HL-60/S4 treated with phorbol 12-myristate 13-acetate at 8.2 ng/mL for 4 days and 3 days (cell line): ENCODE data around the gene CYP19A1.

Experiments
- in situ Hi-C: fragments of 300-500 bp; cut with MboI; formaldehyde crosslinking; loops from 2 replicates; pipeline ENCODE4 v1.15.0; 2022; ENCODE audit warnings: low sequenced_read_pairs

Gene CYP19A1

DNA sequence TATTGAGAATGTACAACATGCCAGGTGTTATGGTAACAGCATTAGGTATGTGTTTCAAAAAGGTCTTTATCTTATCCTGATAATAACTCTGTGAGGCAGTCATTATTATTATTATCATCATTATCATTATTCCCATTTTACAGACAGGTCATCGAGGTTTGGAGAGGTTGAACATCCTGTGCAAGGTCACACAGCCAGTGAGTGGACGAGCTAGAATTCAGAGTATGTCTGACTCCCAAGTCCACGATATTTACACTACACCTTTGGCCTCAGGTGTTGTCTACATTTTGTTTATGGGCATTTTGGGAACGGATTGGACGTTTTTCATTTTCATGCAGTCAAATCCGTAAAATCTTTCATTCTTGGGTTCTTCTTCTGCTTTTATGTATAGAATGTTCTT lies 27.0 kb upstream of the CYP19A1 start:
- in situ Hi-C loops, result no loop called here

DNA sequence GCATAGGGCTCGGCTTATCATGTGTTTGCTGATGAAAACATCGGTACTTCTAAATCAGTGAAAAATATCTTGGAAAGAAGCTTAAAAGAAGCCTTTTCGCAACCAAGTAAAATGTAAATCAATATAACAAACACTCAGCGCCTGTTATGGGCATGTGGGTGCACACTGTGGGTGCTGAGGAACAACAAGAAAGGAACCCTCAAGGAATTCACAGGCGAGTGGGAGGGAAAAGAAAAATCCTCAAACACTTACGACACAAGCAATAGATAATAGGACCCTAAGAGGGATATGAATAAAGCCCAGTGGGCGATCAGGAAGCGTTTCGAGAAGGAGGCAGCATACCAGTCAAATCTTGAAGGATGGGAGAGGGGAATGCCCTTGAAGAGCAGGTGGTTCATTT lies 25.0 kb upstream of the CYP19A1 start:
- in situ Hi-C loops, result no loop called here

DNA sequence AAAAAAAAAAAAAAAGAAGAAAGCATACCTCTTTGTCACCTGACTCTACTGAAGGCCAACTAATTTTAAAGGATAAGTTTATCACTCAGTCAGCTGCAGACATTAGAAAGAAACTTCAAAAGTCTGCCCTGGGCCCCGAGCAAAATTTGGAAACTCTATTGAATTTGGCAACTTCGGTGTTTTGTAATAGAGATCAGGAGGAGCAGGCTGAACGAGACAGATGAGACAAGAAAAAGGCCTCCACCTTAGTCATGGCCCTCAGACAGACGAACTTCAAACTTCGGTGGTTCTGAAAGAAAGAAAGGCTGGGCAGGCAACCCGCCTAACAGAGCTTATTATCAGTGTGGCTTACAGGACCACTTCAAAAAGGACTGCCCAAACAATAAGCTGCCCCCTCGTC lies 21.6 kb upstream of the CYP19A1 start:
- in situ Hi-C loops, result no loop called here

DNA sequence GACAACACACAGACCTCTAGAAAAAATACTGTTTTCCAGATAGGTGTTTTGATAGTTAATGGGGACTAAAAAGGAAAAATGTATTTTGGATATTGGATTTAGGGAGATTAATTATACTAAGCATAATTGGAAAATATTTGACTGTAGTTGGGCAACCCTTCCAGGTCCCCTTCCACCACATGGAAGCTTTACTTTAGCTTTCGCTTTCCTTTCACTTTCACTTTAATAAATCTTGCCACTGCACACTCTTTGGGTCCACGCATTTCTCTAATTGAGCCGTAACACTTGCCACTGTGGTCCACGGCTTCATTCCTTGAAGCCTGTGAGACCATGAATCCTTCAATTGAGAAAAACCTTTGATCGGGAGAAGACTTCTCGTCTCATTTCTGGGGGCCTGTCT lies 18.6 kb upstream of the CYP19A1 start:
- in situ Hi-C loops, result no loop called here

DNA sequence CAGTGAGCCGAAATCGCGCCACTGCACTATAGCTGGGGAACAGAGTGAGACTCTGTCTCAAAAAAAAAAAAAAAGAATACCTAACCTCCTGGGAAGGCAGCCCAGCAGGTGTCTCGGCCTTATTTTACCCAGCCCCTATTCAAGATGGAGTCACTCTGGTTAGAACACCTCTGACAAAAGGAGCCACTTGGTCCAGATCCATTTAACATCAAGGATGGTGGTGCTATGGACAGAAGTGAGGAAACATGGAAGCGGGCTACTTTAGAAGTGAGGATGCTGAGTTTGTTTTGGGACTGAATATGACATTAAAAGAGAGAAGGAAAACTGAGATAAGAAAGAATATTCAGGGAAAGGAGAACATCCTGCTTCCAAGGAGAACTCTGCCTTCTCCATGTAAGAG lies 17.8 kb upstream of the CYP19A1 start:
- in situ Hi-C loops, result no loop called here

DNA sequence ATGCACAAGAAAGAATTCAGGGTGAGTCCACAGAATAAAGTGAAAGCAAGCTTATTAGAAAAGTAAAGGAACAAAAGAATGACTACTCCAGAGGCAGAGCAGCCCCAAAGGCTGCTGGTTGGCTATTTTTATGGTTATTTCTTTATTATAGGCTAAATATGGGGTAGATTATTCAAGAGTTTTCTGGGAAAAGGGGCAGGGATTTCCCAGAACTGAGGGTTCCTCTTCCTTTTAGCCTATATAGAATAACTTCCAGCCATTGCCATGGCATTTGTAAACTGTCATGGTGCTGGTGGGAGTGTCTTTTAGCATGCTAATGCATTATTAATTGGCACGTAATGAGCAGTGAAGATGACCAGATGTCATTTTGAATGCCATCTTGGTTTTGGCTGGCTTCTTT lies 16.7 kb upstream of the CYP19A1 start:
- in situ Hi-C loops, result no loop called here

DNA sequence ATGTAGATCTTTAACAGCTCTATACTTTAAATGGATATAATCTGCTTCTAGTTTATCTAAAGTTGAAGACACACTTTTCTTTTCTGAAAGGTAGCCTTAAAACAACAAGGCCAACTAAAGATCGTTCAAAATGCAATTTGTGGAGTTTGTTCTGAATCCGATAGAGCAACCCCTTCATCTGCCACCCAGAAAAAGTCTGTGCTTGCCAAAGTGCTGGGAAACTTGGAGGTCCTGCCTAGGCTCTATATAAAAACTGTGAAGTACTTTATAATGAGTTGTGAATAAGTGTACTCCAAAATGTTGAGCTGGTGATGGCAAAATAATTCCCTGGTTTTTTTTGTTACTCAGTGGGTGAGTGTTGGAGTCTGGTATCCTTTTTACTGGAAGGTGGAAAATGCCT lies 15.6 kb upstream of the CYP19A1 start:
- in situ Hi-C loops, result no loop called here

DNA sequence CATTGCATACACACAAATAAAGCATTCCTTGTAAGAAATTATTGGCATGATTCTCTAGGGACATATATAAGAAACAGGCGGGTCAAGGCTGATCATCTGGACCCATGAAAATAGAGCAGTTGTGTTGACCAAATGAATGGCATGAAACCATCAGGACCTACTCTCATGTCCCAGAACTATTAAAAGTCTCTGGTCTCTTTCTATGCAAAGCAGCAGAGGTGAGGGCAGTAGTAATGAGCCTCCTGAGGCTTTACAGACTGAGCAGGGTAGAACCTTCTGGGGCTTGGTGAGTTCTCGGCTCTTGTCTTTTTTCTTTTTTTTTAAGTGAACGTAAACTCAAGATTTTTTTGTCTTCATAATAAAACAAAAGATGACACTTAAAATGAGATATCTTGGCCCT lies 12.3 kb upstream of the CYP19A1 start:
- in situ Hi-C loops, result no loop called here

DNA sequence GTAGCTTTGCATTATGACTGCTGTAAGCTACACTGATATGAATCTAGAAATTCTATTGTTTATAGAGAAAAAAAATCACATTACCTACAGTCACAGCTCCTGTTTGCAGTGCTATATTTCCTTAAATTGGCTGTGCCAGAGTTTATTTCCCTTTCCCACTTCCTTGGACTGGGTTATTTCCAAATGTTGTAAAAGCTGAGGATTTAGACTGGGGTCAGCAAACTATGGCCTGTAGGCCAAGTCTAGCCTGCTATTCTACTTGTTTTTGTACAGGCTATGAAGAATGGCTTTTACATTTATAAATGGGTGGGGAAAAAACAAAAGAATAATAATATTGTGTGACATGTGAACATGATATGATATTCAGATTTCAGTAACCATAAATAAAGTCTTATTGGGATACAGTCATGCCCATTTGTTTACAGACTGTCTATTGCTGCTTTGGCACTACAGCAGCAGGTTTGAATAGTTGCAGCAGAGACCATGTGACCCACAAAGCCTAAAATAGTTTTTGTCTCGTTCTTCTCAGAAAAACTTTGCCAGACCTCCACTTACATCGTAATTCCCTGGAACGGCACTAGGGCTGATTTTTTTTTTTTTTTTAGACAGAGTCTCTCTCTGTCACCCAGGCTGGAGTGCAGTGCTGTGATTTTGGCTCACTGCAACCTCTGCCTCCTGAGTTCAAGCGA lies 10.9 kb upstream of the CYP19A1 start:
- in situ Hi-C loops, result no loop called here

DNA sequence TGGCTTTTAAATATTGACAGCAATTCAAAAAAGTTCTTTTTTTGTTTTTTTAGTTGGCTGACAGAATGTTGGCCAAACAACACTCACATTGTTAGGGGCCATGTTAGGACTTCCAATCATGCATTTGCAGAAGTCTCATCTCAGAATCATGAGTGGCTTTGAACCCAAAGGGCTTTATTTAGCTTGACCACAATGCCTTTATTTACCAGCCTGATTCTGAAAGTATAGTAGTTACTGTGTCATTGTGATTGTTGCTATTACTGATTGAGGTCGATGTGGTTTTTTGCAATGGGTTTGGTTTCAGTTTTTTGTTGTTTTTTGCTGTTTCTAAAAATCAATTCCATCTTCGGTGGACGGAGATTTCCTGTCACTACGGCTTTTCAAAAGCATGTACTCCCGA lies 10.3 kb upstream of the CYP19A1 start:
- in situ Hi-C loops, result no loop called here

DNA sequence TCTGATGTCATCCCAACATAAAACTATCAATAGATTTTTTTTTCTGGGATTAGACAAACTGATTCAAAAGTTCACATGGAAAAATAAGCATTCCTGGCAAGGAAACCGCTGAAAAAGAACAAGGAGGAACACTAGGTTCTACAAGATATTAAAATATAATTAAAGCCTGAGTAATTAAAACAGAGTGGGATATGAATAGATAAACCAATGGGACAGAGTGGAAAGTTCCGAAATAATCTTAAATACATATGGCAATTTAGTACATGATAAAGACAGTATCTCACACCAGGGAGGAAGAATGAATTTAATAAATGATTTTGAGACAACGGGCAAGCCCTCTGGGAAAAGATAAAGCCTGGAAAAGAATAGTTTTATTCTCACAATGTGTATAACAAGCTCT lies 7.7 kb upstream of the CYP19A1 start:
- in situ Hi-C loops, result no loop called here

DNA sequence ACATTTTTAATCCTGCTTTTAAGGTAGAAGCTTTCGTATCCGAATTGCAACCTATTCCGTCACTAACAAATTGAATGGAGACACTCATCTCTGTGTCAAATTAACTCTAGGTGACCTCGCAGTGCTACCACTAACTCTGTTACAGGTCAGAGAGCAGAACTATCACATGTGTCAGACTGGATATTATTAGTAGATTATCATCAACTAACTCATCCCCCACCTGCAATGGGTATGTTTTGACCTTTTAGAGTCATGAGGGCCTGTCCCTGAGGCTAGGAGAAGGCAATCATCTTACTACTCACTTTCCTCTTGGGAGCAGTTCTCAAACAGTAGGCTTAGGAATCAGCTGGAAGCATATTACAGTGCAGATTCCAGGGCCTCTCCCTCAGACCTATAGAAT lies 5.1 kb upstream of the CYP19A1 start:
- in situ Hi-C loops, result no loop called here

DNA sequence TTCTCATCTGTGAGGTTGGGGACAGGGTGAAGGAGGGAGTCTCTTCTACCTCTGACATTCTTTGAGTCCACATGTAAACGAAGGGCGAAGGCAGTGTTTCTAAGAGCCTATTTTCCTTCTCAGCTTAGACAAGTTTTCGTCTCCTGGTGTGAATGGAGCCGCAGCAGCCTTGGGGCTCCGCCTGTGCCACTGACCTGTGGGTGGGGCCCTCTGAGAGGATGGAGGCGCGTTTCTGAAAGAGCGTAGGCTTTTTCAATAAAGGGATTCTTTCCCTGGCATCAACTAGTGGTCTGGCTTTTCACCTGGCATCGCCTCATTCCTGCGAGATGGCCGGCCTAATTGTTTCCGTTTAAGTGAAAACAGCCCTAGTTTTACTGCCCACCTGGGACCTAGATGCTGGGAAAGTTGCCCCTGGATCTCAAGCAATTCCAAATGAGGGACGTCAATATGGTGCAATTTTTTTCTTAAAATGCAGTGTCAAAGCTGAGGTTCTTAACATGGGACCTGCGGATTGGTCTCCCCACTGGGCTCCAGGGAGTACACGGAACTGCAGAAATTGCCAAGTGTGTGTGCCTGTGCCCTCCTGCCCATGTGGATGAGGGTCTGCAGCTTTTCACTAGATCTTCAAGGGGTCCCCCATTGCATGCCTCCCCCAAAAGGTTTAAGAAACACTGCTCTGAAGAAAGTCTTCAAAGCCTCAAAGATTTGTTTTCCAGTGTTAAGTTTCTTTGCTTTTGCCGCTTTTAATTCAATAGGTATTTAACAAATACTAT lies 4.0 kb upstream of the CYP19A1 start:
- in situ Hi-C loops, result no loop called here

DNA sequence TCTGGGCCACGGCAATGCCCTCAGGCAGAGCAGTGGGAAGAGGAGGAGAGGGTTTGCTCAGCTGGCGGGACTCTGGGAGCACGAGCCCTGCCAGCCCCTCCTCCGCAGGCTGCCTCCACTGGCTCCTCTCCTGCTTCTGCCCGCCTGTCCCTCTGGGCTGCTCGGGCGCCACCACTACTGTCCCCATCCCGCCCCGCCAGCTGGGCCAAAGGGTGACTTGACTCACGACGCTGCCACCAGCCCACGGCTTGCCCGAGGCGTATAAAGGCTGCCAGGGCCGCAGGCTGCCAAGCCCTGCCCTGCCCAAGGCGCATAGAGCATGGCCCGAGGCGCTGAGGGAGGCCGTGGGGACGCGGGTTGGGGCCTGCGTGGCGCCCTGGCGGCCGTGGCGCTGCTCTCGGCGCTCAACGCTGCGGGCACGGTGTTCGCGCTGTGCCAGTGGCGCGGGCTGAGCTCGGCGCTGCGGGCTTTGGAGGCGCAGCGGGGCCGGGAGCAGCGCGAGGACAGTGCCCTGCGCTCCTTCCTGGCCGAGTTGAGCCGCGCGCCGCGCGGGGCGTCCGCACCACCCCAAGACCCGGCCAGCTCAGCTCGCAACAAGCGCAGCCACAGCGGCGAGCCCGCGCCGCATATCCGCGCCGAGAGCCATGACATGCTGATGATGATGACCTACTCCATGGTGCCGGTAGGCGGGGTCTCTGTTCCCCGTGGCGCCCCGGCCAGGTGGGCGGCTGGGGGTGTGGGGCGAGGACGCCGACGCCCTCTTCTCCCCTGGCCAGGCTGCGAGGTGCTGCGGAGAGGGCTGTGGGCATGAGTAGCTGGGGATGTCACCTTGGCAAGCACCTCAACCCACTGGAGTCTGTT lies 3.2 kb upstream of the CYP19A1 start, which contains the start of gene GLDN:
TSS of gene GLDN (plus strand) at position 290 of the 861 bp plus-strand sequence. CDS start at position 320, 30 bp downstream.
- in situ Hi-C loops, result no loop called here

DNA sequence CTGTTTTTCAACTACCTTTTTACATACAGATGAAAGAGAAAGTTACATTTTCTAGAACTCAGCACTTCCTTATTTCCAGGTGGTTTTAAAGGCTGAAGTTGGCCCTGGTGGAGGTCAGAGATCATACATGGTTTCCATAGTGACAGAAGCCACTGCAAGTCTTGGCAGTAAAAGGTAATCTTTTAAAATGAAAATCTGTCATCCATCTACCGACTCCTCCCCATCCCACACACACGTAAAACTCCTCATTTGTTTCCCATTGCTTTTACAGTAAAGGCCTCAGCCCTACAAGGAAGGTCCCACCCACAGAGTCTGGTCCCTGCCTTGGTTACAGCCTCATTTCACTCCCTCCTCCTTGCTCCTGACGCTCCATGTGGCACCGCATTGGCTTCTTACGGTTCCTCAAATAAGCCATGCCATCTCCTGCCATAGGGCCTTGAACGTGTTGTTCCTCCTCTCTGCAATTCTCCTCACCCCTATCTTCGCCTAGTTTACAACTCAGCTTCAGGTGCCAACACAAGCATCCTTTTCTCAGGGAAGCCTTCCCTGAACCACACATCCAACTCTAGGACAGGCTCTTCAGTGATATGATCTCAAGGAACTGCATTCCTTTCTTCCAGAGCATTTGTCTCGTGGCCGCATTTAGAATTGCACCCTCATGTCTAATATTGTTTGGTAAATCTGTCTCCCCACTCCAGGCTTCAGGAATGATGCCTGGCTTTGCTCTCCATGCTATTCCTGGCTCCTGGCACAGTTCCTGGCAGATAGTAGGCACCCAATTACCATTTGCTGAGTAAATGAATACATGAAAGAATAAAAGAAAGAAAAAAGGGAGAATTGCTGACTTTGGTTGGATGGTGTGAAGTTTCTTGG lies 2.6 kb downstream of the CYP19A1 start:
- in situ Hi-C loops, result no loop called here

DNA sequence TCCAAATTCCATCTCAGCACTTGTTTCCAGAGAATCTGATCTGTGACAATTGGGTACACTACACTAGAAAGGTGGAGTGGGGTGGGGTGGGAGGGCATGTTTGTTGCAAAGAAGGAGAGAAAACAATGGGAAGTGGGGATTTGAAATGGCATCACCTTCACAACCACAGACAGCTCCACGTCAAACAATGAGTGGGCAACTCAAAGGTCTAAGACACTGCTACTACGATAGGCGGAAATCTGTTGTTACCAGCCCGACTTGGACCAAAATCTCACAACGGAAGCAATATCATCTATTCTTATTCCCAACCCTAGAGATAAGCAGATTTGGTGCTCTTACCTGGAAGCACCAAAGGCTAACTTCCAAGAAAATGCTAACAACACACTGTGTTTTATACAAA lies 3.3 kb downstream of the CYP19A1 start:
- in situ Hi-C loops, result no loop called here

DNA sequence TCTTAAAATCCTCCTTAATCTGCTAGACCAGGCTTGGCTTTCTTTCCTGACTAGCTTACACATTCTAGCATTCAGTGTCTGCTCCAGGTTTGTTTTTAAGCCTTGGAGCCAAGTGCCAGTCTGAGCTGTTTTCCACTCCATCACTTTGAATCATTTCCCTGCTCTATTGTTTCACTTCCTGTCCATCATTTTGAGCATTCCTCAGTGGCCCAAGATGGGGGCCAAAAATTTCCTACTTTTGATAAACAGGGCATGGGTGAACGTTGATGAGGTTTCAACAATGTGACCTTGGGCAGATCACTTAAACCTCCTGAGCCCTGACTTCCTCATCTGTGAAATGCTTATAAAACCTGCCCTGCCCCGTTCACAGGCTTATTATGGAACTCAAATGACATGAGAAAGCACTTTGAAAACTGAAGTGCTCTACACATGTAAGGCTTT lies 4.4 kb downstream of the CYP19A1 start:
- in situ Hi-C loops, result no loop called here

DNA sequence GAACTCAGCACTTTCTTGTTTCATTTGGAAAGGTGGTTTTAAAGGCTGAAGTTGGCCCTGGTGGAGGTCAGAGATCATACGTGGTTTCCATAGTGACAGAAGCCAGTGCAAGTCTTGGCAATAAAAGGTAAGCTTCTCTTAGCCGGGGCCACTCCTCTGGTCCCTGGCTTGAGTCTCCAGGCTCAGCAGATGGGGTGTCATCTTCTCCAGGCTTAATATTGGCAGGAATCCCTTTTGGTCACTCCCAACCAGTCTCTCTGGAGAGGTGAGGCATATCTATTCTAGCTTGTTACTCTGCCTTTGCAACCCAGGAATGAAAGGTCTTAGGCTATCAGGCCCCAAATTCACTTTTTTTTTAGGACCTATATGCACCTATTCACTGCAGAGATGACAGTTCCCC lies 4.8 kb downstream of the CYP19A1 start:
- in situ Hi-C loops, result no loop called here

DNA sequence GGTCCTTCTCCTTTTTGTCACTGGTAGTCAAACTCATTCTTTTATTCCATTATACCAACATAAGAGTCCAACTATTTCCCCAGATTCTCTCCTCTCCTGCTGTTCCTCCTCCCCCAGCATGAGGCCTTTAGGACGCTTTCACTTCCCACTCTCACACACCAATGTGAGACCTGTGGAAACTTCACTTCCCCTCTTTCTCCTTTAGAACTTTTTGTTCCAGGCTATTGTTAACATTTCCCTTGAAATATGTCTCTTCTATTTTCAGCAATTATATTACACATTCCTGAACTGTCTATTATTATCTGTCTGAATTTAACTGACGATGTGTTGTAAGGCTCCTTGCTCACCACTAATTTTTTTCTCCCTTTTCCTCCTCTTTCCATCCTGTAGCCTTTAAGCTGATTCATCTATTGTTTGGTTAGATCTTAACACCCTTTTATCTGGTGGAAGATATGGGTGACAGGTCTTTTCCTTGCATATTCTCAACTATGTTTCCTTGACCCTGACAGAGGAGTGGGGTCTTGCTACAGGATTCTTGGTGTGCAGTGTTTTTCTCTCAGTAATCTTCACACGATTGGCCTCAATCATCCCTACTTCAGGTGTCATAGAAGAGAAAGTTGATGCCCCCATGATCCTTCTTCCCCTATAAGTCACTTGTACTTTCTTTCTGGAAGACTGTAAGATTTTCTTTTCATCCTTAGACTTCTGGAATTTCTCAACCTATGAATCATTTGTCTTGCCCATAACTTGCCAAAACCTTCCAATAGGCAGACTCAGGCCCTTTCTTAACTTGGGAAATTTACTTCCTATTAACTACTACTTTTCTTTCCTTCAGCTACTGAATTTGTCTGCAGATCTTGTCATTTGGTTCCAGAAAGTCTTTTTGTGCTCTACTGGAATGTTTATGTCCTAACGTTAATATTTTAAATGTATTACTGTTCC lies 5.9 kb downstream of the CYP19A1 start:
- in situ Hi-C loops, result no loop called here

DNA sequence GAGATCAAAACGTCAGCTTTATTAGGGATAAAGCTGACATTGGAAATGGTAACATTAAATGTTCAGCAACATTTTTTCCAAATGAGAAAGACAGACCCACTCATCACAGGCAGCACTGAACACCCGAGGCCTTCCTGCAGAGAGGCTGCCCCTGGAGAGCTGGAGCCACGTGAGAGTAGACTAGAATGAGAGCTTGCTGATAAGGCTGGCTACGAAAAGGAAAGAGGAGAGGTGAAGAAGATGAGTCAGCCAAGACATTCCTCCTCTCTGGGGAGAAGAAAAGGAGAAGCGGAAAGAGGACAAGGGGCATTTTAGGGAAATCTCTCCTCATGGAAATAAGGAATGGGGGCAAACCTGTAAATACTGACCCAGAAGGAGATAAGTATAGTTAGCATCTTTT lies 7.3 kb downstream of the CYP19A1 start:
- in situ Hi-C loops, result no loop called here
